Activated T-helper 17 cell treated with anti-CD3 and anti-CD28 coated beads, Interleukin-2, amount 50 U/mL, for 72 hours (primary cell): ENCODE data around the gene CSTPP1. TPM values are rescaled to one million over a fixed set of nuclear protein-coding genes. Genes with fewer than 3 reads are reported as not detected.

Experiments used
- ATAC-seq: fragments of 150-1000 bp; cut with Tn5 transposase; replicated peaks from 2 replicates; pipeline ENCODE4 v1.10.0; 2021; ENCODE audit warnings: mild to moderate bottlenecking, moderate library complexity
- H3K27ac Mint-ChIP-seq: one replicate; pipeline ENCODE4 v1.8.0; 2022; ENCODE audit warnings: mixed read lengths
- H3K27me3 Mint-ChIP-seq: one replicate; pipeline ENCODE4 v1.8.0; 2022; ENCODE audit warnings: mixed read lengths
- H3K36me3 Mint-ChIP-seq: one replicate; pipeline ENCODE4 v1.8.0; 2022; ENCODE audit warnings: low read depth, mild to moderate bottlenecking, mixed read lengths
- H3K4me1 Mint-ChIP-seq: one replicate; pipeline ENCODE4 v1.8.0; 2022; ENCODE audit warnings: mixed read lengths
- H3K4me3 Mint-ChIP-seq: one replicate; pipeline ENCODE4 v1.8.0; 2022; ENCODE audit warnings: mild to moderate bottlenecking, mixed read lengths
- H3K9me3 Mint-ChIP-seq: one replicate; pipeline ENCODE4 v1.8.0; 2022; ENCODE audit warnings: mixed read lengths
- total RNA-seq, 2 donors: library from RNA; stranded (reverse); gene quantifications; one replicate each; pipeline ENCODE4 v1.2.3, GENCODE V29; 2022

The CSTPP1 gene
- total RNA-seq, 2 donors from 2014 or later = 15.2 to 19.4 TPM

DNA sequence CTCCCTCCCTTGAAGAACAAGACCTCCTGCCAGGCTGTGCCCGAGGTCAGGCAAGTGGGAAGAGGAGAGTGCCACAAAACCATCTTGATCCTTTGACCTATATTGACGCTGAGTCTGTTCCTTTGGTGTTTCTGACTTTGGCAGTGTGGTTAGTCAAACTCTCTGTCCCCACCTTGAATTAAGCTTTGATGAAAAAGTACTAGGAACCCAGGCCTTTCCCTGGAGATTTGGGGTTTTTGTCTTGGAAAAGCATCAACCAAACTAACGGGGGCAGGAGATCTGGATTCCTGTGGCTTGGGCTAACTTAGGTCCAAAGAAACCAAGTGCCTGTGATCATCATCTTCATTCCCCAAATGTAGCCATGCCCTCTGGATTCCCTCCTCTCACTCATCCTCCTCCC, 199.8 kb downstream of the CSTPP1 start:
- Mint-ChIP-seq H3K4me3 (no peak overlapping the region), H3K27me3 (no peaks in the 10 kb centered on the region), H3K4me1 (no peaks in the 10 kb centered on the region), H3K36me3 (peaks cover 17% of the 10 kb centered on the region), H3K9me3 (no peaks in the 10 kb centered on the region), H3K27ac (peak overlapping the region; percentile 50)
- ATAC-seq = no peak

DNA sequence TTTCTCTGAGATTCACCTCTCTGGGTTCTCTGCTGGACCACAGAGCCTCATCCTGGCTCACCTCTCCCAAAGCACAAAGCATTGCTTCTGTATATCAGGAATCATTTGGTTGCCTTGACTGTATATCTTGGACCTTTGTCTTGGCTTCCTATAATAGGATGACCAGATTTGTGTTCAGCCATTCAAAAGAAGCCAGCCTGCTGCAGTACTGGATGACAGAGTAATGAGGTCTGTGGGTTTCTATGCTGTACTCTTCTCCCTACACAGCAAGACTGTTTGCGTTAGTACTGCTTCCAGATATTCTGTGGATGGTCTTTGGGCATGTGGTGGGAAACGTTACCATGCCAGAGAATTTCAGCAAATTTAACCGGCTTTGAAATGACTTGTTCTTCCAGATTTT, 200.4 kb downstream of the CSTPP1 start:
- Mint-ChIP-seq H3K36me3 (peaks cover 17% of the 10 kb centered on the region), H3K27ac (peak overlapping the region; percentile 50)
- no peak for ATAC-seq

DNA sequence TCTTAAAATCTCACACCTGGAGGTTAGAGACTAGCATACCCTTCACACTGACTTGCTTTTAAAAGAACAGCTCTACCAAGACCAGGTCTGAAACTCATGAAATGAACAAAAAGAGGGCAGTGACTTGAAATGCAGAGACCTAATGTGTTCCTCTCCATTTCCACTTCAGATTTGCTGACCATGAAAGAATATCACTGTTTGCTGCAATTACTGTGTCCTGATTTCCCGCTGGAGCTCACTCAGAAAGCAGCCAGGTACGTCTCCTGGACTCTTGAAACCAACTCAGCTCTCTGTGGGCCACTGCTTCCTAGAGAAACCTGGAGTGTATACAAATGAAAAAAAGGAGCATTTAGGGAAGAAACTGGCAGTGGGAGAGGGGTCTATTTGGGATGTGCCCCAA, 200.9 kb downstream of the CSTPP1 start:
- H3K27ac Mint-ChIP-seq = no peak overlapping the region
- no peak for ATAC-seq
- no peaks in the 10 kb centered on the region for H3K4me1 Mint-ChIP-seq

More for the DNA sequence above, 200.4 kb downstream of the CSTPP1 start:
- no peaks in the 10 kb centered on the region for H3K27me3 Mint-ChIP-seq
- H3K4me3 Mint-ChIP-seq = no peak overlapping the region
- no peaks in the 10 kb centered on the region for H3K4me1 Mint-ChIP-seq
- no peaks in the 10 kb centered on the region for H3K9me3 Mint-ChIP-seq

DNA sequence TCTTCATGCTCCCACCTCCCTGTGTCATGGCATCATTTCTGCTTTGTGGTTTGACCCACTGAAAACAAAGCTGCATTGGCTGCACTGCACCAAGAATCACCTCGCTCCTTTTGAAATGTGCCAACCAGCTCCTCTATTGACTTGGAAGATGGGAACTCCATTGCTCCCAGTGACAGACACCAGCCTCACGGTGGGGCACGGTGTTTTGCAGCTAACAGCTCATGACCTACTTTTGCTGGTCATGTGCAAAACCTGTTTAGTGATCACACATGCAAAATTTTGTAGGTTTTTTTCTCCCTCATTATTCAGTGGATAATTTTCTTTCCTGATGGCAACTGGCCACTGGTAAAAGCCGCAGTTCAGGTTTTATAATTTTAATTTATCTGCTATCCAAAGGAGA, 203.3 kb downstream of the CSTPP1 start:
- Mint-ChIP-seq H3K27ac (no peak overlapping the region), H3K4me1 (no peaks in the 10 kb centered on the region), H3K9me3 (no peaks in the 10 kb centered on the region), H3K4me3 (no peak overlapping the region), H3K36me3 (peaks cover 17% of the 10 kb centered on the region), H3K27me3 (no peaks in the 10 kb centered on the region)
- no peak for ATAC-seq

More for the DNA sequence above, 200.9 kb downstream of the CSTPP1 start:
- Mint-ChIP-seq H3K36me3 (peaks cover 17% of the 10 kb centered on the region), H3K9me3 (no peaks in the 10 kb centered on the region), H3K4me3 (no peak overlapping the region), H3K27me3 (no peaks in the 10 kb centered on the region)

DNA sequence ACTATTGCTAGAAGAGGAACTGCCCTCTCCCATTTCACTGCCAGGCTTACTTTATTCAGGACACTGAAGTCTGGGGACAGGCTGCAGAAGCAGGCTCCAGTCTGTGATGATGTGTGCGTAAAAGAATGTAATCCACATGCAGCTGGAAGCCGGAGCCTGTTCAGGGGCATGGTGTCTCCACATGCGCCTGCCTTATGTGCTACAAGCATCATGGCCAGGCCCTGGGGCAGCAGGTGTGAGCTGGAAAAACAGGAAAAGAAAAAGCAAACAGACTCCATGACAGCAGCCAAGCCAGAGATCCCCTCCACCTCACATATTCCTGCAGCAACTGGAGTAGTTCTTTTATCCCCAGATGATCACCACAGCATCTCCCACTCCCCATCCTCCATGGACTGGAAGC, 206.8 kb downstream of the CSTPP1 start:
- peaks cover 1% of the 10 kb centered on the region for H3K36me3 Mint-ChIP-seq
- H3K27ac Mint-ChIP-seq = no peak overlapping the region
- no peaks in the 10 kb centered on the region for H3K9me3 Mint-ChIP-seq
- no peaks in the 10 kb centered on the region for H3K4me1 Mint-ChIP-seq
- H3K27me3 Mint-ChIP-seq = no peaks in the 10 kb centered on the region
- H3K4me3 Mint-ChIP-seq = no peak overlapping the region
- ATAC-seq = no peak

DNA sequence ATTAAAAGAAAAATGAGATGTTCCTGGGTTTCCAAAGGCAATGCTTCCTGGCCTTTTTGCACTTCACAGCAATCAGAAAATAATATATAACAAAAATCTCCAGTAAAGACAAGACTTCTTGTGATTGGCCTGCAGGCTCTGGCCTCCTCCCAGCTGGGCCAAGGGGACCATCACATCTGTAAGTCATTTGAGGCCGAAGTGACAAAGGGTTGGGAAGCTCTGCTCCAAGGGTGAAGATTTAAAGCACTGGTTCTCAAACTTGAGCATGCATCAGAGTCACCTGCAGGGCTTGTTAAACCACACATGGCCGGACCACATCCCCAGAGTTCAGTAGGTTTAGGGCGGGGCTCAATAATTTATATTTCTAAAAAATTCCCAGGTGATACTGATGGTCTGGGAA, 208.0 kb downstream of the CSTPP1 start:
- no peaks in the 10 kb centered on the region for H3K27me3 Mint-ChIP-seq
- H3K27ac Mint-ChIP-seq = no peak overlapping the region
- H3K36me3 Mint-ChIP-seq = no peaks in the 10 kb centered on the region
- H3K4me1 Mint-ChIP-seq = no peaks in the 10 kb centered on the region
- ATAC-seq = no peak
- H3K4me3 Mint-ChIP-seq = no peak overlapping the region
- no peaks in the 10 kb centered on the region for H3K9me3 Mint-ChIP-seq

DNA sequence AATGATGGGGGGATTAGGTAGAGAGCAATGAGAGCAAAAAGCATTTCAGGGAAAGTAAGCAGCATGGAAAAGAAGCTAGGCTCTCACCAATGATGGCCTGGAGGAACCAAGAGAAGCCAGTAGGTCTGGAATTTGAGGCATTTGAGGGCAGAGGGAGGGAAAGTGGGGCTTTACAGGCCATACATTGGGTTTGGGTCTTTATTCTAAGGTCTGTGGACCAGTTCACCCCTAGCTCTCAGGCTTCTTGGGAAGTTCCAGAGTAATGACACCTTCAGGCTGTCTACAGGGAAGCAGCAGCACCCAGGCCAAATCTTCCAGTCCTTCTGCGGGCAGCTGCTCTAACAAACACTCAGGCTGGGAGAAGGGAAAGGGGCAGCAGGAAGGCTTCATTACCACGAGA, 210.7 kb downstream of the CSTPP1 start:
- no peaks in the 10 kb centered on the region for H3K9me3 Mint-ChIP-seq
- H3K36me3 Mint-ChIP-seq = no peaks in the 10 kb centered on the region
- no peaks in the 10 kb centered on the region for H3K27me3 Mint-ChIP-seq
- no peaks in the 10 kb centered on the region for H3K4me1 Mint-ChIP-seq
- no peak overlapping the region for H3K27ac Mint-ChIP-seq
- H3K4me3 Mint-ChIP-seq = no peak overlapping the region
- no peak for ATAC-seq

DNA sequence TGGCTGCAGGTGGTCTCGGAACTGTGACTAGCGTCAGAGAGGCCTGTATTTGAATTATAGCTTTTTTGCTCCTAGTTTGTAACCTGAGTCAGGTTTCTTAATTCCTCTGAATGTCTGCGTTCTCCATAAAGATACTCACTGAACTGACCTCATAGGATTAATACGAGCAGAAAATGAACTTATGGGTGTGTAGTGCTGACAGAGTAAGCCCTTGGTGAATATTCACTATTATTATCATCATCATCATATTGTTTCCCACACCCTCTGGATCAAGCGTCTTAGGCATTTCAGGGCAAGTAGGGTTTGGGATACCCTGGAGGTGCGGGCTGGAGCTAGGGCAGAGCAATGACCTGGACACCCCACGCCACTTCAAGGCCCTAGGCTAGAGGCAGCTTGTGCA, 211.1 kb downstream of the CSTPP1 start:
- H3K36me3 Mint-ChIP-seq = no peaks in the 10 kb centered on the region
- H3K9me3 Mint-ChIP-seq = no peaks in the 10 kb centered on the region
- no peak overlapping the region for H3K4me3 Mint-ChIP-seq
- no peak for ATAC-seq
- H3K4me1 Mint-ChIP-seq = no peaks in the 10 kb centered on the region
- H3K27me3 Mint-ChIP-seq = no peaks in the 10 kb centered on the region
- peak overlapping the region; percentile 35 for H3K27ac Mint-ChIP-seq

DNA sequence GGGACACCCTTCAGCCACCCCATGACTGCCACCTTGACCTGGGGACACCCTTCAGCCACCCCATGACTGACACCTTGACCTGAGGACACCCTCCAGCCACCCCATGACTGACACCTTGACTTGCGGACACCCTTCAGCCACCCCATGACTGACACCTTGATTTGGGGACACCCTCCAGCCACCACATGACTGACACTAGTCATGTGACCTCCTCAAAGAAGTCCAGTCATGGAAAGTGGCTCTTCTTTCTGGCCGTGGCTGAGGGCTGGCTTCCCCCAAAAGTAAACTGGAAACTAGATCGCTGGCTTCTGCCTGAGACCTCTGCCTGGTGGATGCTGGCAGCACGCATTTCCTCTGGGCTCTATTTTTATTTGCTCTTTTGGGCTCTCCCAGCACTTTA, 211.7 kb downstream of the CSTPP1 start:
- Mint-ChIP-seq H3K27ac (peak overlapping the region; percentile 35), H3K9me3 (no peaks in the 10 kb centered on the region), H3K4me3 (no peak overlapping the region), H3K27me3 (no peaks in the 10 kb centered on the region), H3K4me1 (no peaks in the 10 kb centered on the region), H3K36me3 (no peaks in the 10 kb centered on the region)
- ATAC-seq = no peak

DNA sequence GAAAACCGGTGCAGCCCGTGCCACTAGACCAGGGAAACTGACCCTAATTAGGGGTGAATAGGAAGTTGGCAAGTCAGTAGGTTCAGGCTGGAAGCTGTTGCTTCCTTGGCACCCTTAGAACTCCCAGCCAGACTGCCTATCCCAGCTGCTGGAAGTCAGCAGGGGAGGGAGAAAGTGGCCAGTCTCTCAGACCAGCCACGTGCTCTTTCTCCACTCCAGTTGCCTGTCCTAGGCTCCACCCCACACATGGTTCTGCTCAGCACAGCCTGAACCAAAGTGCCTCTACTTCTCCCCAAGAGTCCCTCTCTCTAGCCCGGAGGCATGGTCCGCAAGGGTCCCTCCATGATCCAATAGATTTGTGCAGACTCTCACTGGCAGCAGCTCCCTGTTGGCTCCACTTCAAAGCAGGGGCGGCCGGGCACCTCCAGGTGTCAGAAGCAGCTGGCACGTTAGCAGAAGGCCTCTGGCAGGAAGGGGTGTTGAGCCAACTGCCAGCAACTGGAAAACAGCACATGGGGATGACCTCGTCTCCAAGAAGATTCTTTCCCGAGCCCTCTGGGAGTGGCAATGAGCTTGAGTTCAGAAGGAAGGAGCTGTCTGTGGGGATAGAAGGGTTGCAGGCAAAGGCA, 212.5 kb downstream of the CSTPP1 start:
- Mint-ChIP-seq H3K27ac (no peak overlapping the region), H3K36me3 (no peaks in the 10 kb centered on the region), H3K9me3 (no peaks in the 10 kb centered on the region), H3K4me3 (no peak overlapping the region), H3K4me1 (no peaks in the 10 kb centered on the region), H3K27me3 (no peaks in the 10 kb centered on the region)
- ATAC-seq = no peak

DNA sequence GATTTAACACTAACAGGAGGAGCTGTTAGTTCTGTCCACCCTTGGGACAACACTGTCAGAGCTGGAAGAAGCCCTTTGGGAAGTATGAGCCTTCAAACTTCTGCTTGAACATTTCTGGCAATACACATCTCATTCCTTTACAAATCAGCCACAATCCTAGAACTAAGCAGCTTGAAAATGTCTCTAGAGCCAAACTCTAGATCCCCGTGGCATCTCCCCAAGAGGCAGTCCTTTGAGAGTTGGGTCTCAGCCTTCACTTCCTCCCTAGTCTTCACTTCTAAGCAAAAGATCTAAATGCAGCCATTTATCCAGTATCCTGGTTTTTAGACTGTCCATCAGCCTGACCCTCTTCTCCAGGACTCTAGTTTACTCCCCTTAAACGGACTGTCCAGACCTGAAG, 213.2 kb downstream of the CSTPP1 start:
- no peak overlapping the region for H3K4me3 Mint-ChIP-seq
- H3K27ac Mint-ChIP-seq = no peak overlapping the region

DNA sequence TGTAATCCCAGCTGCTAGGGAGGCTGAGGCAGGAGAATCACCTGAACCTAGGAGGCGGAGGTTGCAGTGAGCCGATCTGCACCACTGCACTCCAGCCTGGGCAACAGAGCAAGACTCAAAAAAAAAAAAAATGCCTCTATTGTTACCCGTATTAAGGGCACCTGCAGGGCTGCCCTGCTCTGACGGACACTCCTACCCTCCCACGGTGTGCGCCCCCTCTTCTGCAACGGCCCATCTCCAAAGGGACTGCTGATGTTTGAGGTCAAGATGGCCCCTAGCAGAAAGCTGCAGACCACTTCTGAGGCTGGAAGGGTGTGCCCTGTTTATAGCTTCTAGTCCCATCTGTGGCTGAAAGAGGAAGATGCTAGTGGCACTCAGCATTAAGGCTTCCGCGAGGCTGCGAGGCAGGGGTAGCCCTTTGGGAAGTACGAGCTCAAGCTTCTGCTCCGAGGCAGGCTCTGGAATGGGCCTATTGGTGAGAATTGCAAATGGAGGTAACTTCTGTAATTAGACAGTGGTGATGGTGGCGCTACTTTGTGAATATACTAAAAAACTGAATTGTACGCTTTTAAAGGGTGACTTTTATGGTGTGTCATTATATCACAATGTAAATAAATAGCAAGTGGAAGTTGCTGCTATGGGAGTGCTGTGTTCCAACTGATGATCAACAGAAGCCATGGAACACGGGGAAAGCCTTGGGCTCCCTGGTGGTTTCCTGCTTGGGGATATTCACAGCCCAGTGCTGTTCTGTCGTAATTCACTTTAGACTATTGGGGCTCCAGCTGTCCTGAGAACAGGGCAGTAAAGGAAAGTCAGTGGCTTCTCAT, 215.8 kb downstream of the CSTPP1 start:
- H3K4me1 Mint-ChIP-seq = peaks cover 13% of the 10 kb centered on the region
- no peaks in the 10 kb centered on the region for H3K36me3 Mint-ChIP-seq
- no peaks in the 10 kb centered on the region for H3K27me3 Mint-ChIP-seq
- no peak overlapping the region for H3K27ac Mint-ChIP-seq
- no peaks in the 10 kb centered on the region for H3K9me3 Mint-ChIP-seq
- no peak overlapping the region for H3K4me3 Mint-ChIP-seq
- no peak for ATAC-seq

More for the DNA sequence above, 213.2 kb downstream of the CSTPP1 start:
- Mint-ChIP-seq H3K27me3 (no peaks in the 10 kb centered on the region), H3K9me3 (no peaks in the 10 kb centered on the region), H3K4me1 (peaks cover 6% of the 10 kb centered on the region), H3K36me3 (no peaks in the 10 kb centered on the region)
- ATAC-seq = no peak

DNA sequence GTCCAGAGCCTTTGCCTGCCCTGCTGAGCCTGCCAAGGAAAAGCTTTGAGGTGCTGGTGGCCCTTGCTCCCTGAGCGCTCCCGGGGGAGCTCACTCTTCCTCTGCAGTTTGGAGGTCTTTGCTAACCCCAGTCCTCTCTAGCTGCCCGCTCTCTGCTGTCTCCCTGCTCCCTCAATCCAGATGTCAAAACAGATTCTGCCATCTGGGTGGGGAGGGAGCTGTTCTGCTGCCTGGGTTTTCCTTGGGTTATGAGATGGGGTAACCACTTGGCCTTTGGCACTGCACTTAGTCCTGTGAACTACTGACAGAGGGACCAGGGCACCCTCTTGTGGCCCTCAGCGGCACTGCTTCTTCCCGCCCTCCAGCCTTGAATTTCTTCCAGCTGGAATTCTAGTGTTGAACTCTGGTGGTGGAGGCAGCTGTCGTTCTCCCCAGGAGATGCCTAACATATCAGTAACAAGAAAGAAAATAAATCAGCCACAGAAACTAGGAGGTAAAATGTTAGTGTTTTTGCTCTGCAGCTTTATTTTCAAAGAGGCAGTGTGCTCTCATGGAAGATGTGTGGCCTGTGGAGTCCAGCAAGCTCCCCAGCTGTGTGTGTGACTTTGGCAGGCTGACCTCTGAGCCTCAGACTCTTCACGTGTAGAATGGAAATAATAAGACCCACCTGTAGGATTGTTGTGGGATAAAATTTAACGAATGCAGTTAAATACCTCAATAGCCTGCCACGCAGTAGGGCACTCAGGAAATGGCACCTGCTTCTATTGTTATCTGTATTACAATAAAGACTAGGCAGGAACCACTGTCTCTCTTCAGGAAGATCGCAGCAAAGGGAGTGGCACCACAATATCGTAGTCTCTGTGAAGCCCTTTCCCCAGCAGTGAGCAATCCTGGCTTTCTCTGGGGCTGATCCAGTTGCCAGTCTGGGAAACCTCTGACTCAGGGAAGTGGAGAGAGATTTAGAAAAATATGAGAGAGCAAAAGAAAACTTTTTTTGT, 216.7 kb downstream of the CSTPP1 start:
- no peaks in the 10 kb centered on the region for H3K27me3 Mint-ChIP-seq
- H3K9me3 Mint-ChIP-seq = no peaks in the 10 kb centered on the region

More for the DNA sequence above, 216.7 kb downstream of the CSTPP1 start:
- H3K36me3 Mint-ChIP-seq = peaks cover 1% of the 10 kb centered on the region
- H3K4me1 Mint-ChIP-seq = peaks cover 13% of the 10 kb centered on the region
- no peak overlapping the region for H3K4me3 Mint-ChIP-seq
- ATAC-seq = peak; percentile 65
- H3K27ac Mint-ChIP-seq = no peak overlapping the region
